Gastrocnemius medialis (tissue), 4 donors: ENCODE measurements around the gene MAGOH.

Source experiments
- POLR2A ChIP-seq, 2 donors: fragments of 450-650 bp; IDR thresholded peaks; one replicate each; pipeline ENCODE4 v1.6.1; 2017; ENCODE audit warnings: antibody characterized with exemption in 2 of 2, mild to moderate bottlenecking in 2 of 2, moderate library complexity in 2 of 2
- TF ChIP-seq, protein P1 (sequence below), 5 experiments: fragments of 450-650 bp in 3 of 5; fragments of 200-600 bp in 2 of 5; sonication (generic) in 2 of 5; IDR thresholded peaks in 4 of 5; conservative IDR thresholded peaks in 1 of 5; 1 replicate in 4 of 5; 2 replicates in 1 of 5; pipeline ENCODE4 v1.5.1; 2016 to 2019; ENCODE audit warnings: antibody characterized with exemption in 5 of 5, mild to moderate bottlenecking in 3 of 5, moderate library complexity in 3 of 5

GRCh38 chr1:53237638-53238037 lies 680 bp downstream of the MAGOH start:
- TF ChIP-seq, protein P1, sequence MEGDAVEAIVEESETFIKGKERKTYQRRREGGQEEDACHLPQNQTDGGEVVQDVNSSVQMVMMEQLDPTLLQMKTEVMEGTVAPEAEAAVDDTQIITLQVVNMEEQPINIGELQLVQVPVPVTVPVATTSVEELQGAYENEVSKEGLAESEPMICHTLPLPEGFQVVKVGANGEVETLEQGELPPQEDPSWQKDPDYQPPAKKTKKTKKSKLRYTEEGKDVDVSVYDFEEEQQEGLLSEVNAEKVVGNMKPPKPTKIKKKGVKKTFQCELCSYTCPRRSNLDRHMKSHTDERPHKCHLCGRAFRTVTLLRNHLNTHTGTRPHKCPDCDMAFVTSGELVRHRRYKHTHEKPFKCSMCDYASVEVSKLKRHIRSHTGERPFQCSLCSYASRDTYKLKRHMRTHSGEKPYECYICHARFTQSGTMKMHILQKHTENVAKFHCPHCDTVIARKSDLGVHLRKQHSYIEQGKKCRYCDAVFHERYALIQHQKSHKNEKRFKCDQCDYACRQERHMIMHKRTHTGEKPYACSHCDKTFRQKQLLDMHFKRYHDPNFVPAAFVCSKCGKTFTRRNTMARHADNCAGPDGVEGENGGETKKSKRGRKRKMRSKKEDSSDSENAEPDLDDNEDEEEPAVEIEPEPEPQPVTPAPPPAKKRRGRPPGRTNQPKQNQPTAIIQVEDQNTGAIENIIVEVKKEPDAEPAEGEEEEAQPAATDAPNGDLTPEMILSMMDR (IDR thresholded peaks at IDR 0.05 in 4 of 5, conservative IDR thresholded peaks at IDR 0.05 in 1 of 5): no peak
- TF ChIP-seq POLR2A (IDR thresholded peaks at IDR 0.05): no peak
